NK-92 (cell line): Measurements from ENCODE around the gene CFAP210.
"Not testable (repeated sequence)": the region's sequence is repeated elsewhere in the genome, so short reads cannot be mapped to it uniquely, and the experiment has no call there.

Experiments used
- DNase-seq: peaks from one replicate; lab custom pipeline; 2025; ENCODE audit not compliant: unreplicated experiment; lab: John Stamatoyannopoulos, UW

CFAP210 gene

GRCh38 chr2:169625781-169626180 is 68.4 kb downstream of the CFAP210 start:
- no peak for DNase-seq

GRCh38 chr2:169623235-169623634 is 71.0 kb downstream of the CFAP210 start:
- DNase-seq: no peak

GRCh38 chr2:169620509-169620908 is 73.7 kb downstream of the CFAP210 start:
- no peak for DNase-seq

GRCh38 chr2:169619946-169620345 is 74.3 kb downstream of the CFAP210 start:
- DNase-seq: no peak

- not testable (repeated sequence) for DNase-seq
These were observed 78.2 kb downstream of the CFAP210 start for GRCh38 chr2:169615982-169616381.

- no peak for DNase-seq
These were observed 80.3 kb downstream of the CFAP210 start for GRCh38 chr2:169613876-169614275.

GRCh38 chr2:169609264-169609663 is 84.9 kb downstream of the CFAP210 start:
- no peak for DNase-seq

- no peak for DNase-seq
These were observed 94.6 kb downstream of the CFAP210 start for GRCh38 chr2:169599568-169599967.

GRCh38 chr2:169598982-169599381 is 95.2 kb downstream of the CFAP210 start:
- DNase-seq: no peak

- DNase-seq: not testable (repeated sequence)
These were observed 97.7 kb downstream of the CFAP210 start for GRCh38 chr2:169596546-169596945.
